HEK293 (cell line): ENCODE results near the gene KCNB1.

ENCODE experiments used
- ATF2 ChIP-seq: fragments of 450-650 bp; formaldehyde crosslinking; IDR thresholded peaks from 2 replicates; pipeline ENCODE4 v1.5.1; 2016; ENCODE audit warnings: missing biosample characterization, missing genetic modification characterization, low read depth
- FEZF1 ChIP-seq: fragments of 450-650 bp; formaldehyde crosslinking; IDR thresholded peaks from 2 replicates; pipeline ENCODE4 v1.5.1; 2016; ENCODE audit warnings: missing biosample characterization, missing genetic modification characterization
- KLF8 ChIP-seq: fragments of 450-650 bp; formaldehyde crosslinking; IDR thresholded peaks from 2 replicates; pipeline ENCODE4 v1.5.1; 2016; ENCODE audit warnings: missing biosample characterization, missing genetic modification characterization
- SP7 ChIP-seq: fragments of 450-650 bp; formaldehyde crosslinking; IDR thresholded peaks from 2 replicates; pipeline ENCODE4 v1.5.1; 2016; ENCODE audit warnings: missing biosample characterization, missing genetic modification characterization
- ZBTB17 ChIP-seq: fragments of 450-650 bp; formaldehyde crosslinking; IDR thresholded peaks from 2 replicates; pipeline ENCODE4 v1.5.1; 2016; ENCODE audit warnings: missing biosample characterization, missing genetic modification characterization
- ZNF133 ChIP-seq: fragments of 450-650 bp; formaldehyde crosslinking; IDR thresholded peaks from 2 replicates; pipeline ENCODE4 v1.5.1; 2016; ENCODE audit warnings: missing biosample characterization, missing genetic modification characterization
- ZNF311 ChIP-seq: fragments of 450-650 bp; formaldehyde crosslinking; IDR thresholded peaks from 2 replicates; pipeline ENCODE4 v1.5.1; 2017; ENCODE audit warnings: missing biosample characterization, missing genetic modification characterization, borderline replicate concordance
- ZNF423 ChIP-seq: fragments of 450-650 bp; formaldehyde crosslinking; IDR thresholded peaks from 2 replicates; pipeline ENCODE4 v1.5.1; 2016; ENCODE audit warnings: missing biosample characterization, missing genetic modification characterization
- ZNF629 ChIP-seq: fragments of 450-650 bp; formaldehyde crosslinking; IDR thresholded peaks from 2 replicates; pipeline ENCODE4 v1.5.1; 2017; ENCODE audit warnings: missing biosample characterization, missing genetic modification characterization
- ZNF768 ChIP-seq: fragments of 450-650 bp; formaldehyde crosslinking; IDR thresholded peaks from 2 replicates; pipeline ENCODE4 v1.5.1; 2018; ENCODE audit warnings: missing biosample characterization, mild to moderate bottlenecking, missing genetic modification characterization
- ZSCAN5A ChIP-seq: fragments of 450-650 bp; formaldehyde crosslinking; IDR thresholded peaks from 2 replicates; pipeline ENCODE4 v1.5.1; 2016; ENCODE audit warnings: missing biosample characterization, missing genetic modification characterization
- TF ChIP-seq, protein P1 (sequence below): fragments of 450-650 bp; formaldehyde crosslinking; conservative IDR thresholded peaks from 2 replicates; pipeline ENCODE4 v1.5.1; 2016; ENCODE audit warnings: low read depth, missing biosample characterization, missing genetic modification characterization
- TF ChIP-seq, protein P2 (sequence below): fragments of 450-650 bp; formaldehyde crosslinking; IDR thresholded peaks from 2 replicates; pipeline ENCODE4 v1.5.1; 2016; ENCODE audit warnings: missing biosample characterization, missing genetic modification characterization
- TF ChIP-seq, protein P3 (sequence below): fragments of 450-650 bp; formaldehyde crosslinking; IDR thresholded peaks from 2 replicates; pipeline ENCODE4 v1.5.1; 2016; ENCODE audit warnings: missing biosample characterization, missing genetic modification characterization

The KCNB1 gene

DNA sequence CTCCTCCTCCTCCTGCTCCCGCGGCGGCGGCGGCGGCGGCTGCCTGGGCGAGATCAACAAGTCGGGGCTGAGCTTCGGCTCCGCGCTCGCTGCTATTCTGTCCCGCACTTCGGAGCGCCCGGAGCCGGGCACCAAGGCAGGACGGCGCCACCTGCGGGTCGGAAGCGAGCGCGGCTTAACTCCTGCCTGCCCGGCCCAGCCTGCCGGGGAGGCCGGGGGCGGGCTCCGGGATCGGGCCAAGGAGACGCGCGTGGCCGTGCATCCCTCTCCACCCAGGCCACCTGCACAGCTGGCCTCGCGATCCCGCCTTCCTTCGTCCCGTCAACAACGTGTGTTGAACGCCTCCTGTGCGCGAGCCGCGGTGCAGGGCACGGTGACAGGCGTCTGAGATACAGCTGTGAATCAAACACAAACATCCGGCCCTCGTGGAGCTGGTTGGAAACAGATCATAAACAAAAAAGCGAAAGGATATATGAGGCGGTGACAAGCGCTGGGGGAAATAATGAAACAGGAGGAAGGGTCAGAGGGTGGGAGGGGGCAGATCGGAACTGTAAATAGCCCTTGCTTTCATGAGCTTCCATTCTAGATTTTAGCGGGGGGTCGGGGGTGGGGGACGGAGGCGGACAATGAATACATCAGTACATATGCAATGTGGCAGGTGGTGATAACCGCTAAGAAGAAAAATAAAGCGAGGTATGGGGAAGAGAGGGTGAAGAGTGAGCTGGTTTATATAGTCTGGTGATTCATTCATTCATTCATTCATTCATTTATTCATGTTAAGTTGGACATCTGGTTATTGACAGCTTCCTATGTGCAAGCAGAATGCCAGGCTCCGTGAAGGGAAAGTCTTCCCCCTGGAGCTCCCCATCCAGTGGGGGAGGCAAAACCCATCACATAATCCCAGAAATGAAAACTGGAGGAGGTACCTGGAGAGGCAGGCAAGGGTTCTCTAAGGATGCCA is 2.0 kb upstream of the KCNB1 start (continued):
- TF ChIP-seq ZNF629 (tag by site-specific recombination) = 0 out of 2 replicates have a peak, but pooled peaks have one; percentile 20
- peak; percentile 85 for TF ChIP-seq ZBTB17 (tag by site-specific recombination)
- TF ChIP-seq, protein P1, sequence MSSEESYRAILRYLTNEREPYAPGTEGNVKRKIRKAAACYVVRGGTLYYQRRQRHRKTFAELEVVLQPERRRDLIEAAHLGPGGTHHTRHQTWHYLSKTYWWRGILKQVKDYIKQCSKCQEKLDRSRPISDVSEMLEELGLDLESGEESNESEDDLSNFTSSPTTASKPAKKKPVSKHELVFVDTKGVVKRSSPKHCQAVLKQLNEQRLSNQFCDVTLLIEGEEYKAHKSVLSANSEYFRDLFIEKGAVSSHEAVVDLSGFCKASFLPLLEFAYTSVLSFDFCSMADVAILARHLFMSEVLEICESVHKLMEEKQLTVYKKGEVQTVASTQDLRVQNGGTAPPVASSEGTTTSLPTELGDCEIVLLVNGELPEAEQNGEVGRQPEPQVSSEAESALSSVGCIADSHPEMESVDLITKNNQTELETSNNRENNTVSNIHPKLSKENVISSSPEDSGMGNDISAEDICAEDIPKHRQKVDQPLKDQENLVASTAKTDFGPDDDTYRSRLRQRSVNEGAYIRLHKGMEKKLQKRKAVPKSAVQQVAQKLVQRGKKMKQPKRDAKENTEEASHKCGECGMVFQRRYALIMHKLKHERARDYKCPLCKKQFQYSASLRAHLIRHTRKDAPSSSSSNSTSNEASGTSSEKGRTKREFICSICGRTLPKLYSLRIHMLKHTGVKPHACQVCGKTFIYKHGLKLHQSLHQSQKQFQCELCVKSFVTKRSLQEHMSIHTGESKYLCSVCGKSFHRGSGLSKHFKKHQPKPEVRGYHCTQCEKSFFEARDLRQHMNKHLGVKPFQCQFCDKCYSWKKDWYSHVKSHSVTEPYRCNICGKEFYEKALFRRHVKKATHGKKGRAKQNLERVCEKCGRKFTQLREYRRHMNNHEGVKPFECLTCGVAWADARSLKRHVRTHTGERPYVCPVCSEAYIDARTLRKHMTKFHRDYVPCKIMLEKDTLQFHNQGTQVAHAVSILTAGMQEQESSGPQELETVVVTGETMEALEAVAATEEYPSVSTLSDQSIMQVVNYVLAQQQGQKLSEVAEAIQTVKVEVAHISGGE (tag by site-specific recombination) = peak; percentile 75
- no peak for TF ChIP-seq ZNF423 (tag by site-specific recombination)
- 0 out of 2 replicates have a peak, but pooled peaks have one; percentile 87 for TF ChIP-seq ZSCAN5A (tag by site-specific recombination)
- peak; percentile 42; the same call in 1 of the 2 replicates for TF ChIP-seq KLF8 (tag by site-specific recombination)
- no peak for TF ChIP-seq ZNF768
- no peak for TF ChIP-seq ZNF133 (tag by site-specific recombination)
- no peak for TF ChIP-seq FEZF1 (tag by site-specific recombination)
- peak; percentile 68 for TF ChIP-seq SP7 (tag by site-specific recombination)
- TF ChIP-seq, protein P2, sequence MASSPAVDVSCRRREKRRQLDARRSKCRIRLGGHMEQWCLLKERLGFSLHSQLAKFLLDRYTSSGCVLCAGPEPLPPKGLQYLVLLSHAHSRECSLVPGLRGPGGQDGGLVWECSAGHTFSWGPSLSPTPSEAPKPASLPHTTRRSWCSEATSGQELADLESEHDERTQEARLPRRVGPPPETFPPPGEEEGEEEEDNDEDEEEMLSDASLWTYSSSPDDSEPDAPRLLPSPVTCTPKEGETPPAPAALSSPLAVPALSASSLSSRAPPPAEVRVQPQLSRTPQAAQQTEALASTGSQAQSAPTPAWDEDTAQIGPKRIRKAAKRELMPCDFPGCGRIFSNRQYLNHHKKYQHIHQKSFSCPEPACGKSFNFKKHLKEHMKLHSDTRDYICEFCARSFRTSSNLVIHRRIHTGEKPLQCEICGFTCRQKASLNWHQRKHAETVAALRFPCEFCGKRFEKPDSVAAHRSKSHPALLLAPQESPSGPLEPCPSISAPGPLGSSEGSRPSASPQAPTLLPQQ (tag by site-specific recombination) = peak; percentile 79
- TF ChIP-seq, protein P3, sequence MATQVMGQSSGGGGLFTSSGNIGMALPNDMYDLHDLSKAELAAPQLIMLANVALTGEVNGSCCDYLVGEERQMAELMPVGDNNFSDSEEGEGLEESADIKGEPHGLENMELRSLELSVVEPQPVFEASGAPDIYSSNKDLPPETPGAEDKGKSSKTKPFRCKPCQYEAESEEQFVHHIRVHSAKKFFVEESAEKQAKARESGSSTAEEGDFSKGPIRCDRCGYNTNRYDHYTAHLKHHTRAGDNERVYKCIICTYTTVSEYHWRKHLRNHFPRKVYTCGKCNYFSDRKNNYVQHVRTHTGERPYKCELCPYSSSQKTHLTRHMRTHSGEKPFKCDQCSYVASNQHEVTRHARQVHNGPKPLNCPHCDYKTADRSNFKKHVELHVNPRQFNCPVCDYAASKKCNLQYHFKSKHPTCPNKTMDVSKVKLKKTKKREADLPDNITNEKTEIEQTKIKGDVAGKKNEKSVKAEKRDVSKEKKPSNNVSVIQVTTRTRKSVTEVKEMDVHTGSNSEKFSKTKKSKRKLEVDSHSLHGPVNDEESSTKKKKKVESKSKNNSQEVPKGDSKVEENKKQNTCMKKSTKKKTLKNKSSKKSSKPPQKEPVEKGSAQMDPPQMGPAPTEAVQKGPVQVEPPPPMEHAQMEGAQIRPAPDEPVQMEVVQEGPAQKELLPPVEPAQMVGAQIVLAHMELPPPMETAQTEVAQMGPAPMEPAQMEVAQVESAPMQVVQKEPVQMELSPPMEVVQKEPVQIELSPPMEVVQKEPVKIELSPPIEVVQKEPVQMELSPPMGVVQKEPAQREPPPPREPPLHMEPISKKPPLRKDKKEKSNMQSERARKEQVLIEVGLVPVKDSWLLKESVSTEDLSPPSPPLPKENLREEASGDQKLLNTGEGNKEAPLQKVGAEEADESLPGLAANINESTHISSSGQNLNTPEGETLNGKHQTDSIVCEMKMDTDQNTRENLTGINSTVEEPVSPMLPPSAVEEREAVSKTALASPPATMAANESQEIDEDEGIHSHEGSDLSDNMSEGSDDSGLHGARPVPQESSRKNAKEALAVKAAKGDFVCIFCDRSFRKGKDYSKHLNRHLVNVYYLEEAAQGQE = peak; percentile 67
- no peak for TF ChIP-seq ATF2 (tag by site-specific recombination)
- TF ChIP-seq ZNF311 = no peak
